Activated T-cell treated with anti-CD3 and anti-CD28 coated beads, Interleukin-2, amount 50 U/mL, for 4 hours (primary cell): ENCODE measurements around the gene IGF2BP1. TPM values are rescaled to one million over a fixed set of nuclear protein-coding genes. Genes with fewer than 3 reads are reported as not detected.

Source experiments
- ATAC-seq, 2 donors: fragments of 200-7000 bp; cut with Tn5 transposase; one replicate each; pipeline ENCODE4 v1.10.0; 2021
- DNase-seq: peaks from one replicate; pipeline ENCODE4 v3.0.0-alpha.2; 2020
- H3K27me3 Mint-ChIP-seq: one replicate; pipeline ENCODE4 v1.8.0; 2021; ENCODE audit warnings: low read depth, mixed read lengths
- H3K36me3 Mint-ChIP-seq: one replicate; pipeline ENCODE4 v1.8.0; 2022; ENCODE audit warnings: mixed read lengths; ENCODE audit not compliant: insufficient read depth
- H3K4me1 Mint-ChIP-seq: one replicate; pipeline ENCODE4 v1.8.0; 2021; ENCODE audit warnings: low read depth, mixed read lengths
- H3K4me3 Mint-ChIP-seq: one replicate; pipeline ENCODE4 v1.8.0; 2021; ENCODE audit warnings: mild to moderate bottlenecking, moderate library complexity, mixed read lengths
- H3K9me3 Mint-ChIP-seq: one replicate; pipeline ENCODE4 v1.8.0; 2021; ENCODE audit warnings: mixed read lengths
- total RNA-seq, 3 donors: library from RNA; stranded (reverse); gene quantifications; one replicate each; pipeline ENCODE4 v1.2.1, GENCODE V29; 2021

Gene IGF2BP1
- total RNA-seq, 3 donors from 2014 or later: 0.32 to 0.76 (median 0.35) TPM

DNA sequence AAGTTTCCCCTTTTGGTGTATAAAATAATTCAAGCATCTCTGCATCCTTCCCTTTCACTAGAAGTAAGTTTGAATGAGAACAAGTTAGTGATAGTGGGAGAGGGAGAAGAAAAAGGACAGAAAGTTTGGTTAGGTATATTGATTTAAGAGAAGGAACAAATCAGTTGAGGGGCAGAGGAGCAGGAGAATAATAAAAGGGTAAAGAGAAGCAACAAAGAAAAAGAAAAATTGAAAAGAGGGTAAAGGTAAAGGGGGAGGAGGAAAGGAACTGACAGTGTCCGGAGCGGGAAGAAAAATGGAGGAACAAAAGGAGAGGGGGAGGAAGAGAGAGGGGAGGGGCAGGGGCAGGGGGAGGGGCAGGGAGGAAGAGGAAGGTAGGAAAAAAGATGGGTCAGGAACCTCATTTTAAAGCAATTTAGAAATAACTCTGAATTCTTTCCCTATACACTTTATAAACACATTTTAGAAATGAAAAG, 6.3 kb upstream of the IGF2BP1 start:
- H3K27me3 Mint-ChIP-seq: peaks cover 52% of the 10 kb centered on the region
- no peaks in the 10 kb centered on the region for H3K9me3 Mint-ChIP-seq
- no peak for DNase-seq
- no peak overlapping the region for H3K4me3 Mint-ChIP-seq
- H3K4me1 Mint-ChIP-seq: peaks cover 7% of the 10 kb centered on the region
- H3K36me3 Mint-ChIP-seq: no peaks in the 10 kb centered on the region
- ATAC-seq: no peak

DNA sequence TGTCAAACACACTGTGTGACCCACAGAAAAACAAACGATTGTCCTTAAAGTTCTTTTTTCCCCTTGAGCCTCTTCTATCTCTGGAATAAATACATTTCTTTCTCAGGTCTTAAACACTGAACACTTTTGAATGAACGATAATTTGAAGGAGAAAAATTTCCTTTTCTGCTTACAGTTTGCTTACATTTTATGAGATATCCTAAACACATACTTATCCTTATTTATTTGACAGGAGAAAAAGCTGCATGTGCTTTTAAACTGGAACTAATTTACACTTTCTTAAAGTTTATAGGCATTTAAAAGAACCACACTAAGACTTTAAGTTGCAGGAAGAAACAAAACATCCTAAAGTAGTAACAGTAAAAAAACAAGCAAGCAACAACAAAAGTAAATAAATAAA, 4.7 kb upstream of the IGF2BP1 start:
- no peak for ATAC-seq
- DNase-seq: no peak
- H3K9me3 Mint-ChIP-seq: no peaks in the 10 kb centered on the region
- H3K4me3 Mint-ChIP-seq: no peak overlapping the region
- H3K27me3 Mint-ChIP-seq: peaks cover 60% of the 10 kb centered on the region
- peaks cover 17% of the 10 kb centered on the region for H3K4me1 Mint-ChIP-seq
- no peaks in the 10 kb centered on the region for H3K36me3 Mint-ChIP-seq

DNA sequence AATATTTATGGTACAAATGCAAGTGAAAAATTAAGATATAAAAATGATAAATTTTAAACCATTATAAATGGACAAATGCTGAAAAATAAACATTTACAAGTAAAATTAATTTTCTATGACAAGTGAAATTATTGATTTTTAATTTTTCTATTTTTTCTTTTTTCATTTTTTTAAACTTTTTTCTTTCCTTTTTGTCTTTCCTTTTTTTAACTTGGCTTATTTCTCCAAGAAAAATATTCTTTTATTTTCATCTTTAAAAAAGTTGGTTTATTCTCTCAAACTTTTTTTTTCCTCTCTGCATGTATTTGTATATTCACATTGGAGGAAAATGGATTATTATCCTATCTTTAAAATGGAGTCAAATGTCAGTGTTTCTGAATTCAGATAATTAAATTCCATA, 3.9 kb upstream of the IGF2BP1 start:
- no peaks in the 10 kb centered on the region for H3K36me3 Mint-ChIP-seq
- H3K9me3 Mint-ChIP-seq: no peaks in the 10 kb centered on the region
- ATAC-seq (no peak), DNase-seq (no peak)
- no peak overlapping the region for H3K4me3 Mint-ChIP-seq
- H3K27me3 Mint-ChIP-seq: peaks cover 65% of the 10 kb centered on the region
- H3K4me1 Mint-ChIP-seq: peaks cover 24% of the 10 kb centered on the region

DNA sequence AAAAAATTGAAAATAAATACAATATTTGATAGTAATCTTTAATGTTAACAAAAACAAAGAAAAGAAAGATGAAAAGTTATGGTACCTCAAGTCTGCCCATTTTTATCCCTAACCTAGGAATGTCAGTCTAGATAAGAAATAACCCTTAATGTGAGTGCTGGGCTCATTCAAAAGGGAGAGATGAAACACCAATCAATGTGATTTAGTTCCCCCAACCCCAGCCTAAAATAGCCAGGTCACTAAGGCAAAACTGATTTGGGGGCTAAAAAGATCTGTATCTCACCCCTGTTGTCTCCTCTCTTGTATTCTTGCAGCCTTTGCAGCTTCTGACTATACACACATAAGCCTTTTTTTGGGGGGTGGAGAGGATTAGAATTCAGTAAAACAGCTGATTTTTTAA, 3.2 kb upstream of the IGF2BP1 start:
- peaks cover 28% of the 10 kb centered on the region for H3K4me1 Mint-ChIP-seq
- DNase-seq (no peak), ATAC-seq (no peak)
- H3K36me3 Mint-ChIP-seq: no peaks in the 10 kb centered on the region
- no peaks in the 10 kb centered on the region for H3K9me3 Mint-ChIP-seq
- peaks cover 68% of the 10 kb centered on the region for H3K27me3 Mint-ChIP-seq
- no peak overlapping the region for H3K4me3 Mint-ChIP-seq

DNA sequence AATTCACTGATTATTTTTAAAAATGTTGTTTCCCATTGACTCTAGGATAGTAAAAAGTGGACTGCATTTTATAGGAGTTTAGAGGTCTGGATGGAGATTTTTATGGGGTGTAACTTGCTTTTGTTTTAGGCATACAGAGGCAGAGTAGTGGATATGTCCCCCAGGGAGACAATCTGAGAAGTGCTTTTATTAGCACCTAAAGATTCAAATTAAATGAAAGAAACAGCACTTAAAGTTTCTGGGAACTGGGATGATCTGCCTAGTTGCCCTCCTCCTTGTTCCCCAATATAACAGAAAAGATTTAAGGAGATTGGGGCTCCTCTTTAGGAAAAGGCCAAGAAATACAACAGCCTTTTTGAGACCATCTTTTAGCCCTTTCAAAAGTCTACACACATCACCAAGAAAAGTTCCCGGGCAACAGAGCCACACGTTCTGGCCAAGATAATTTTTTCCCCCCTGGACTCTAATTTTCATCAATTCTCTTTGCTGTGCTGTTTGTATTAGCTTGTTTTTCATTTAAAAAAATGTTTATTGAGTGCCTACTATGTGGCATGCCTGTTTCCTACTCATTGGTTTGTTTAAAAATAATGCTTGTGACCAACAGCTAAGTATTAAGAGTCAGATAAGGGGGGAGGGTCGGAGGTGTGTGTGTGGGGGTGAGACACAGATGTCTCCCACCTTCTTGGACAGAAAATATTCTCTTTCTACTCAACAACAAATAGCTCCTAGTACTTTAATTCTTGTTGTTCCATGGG, 2.5 kb upstream of the IGF2BP1 start:
- Mint-ChIP-seq H3K36me3 (no peaks in the 10 kb centered on the region), H3K4me3 (no peak overlapping the region), H3K27me3 (peaks cover 73% of the 10 kb centered on the region), H3K9me3 (no peaks in the 10 kb centered on the region), H3K4me1 (peaks cover 28% of the 10 kb centered on the region)
- DNase-seq (no peak), ATAC-seq (no peak)

- peak overlapping the region; percentile 31 for H3K4me3 Mint-ChIP-seq
Observed at GRCh38 chr17:48995304-48995973, 1.7 kb upstream of the IGF2BP1 start.

DNA sequence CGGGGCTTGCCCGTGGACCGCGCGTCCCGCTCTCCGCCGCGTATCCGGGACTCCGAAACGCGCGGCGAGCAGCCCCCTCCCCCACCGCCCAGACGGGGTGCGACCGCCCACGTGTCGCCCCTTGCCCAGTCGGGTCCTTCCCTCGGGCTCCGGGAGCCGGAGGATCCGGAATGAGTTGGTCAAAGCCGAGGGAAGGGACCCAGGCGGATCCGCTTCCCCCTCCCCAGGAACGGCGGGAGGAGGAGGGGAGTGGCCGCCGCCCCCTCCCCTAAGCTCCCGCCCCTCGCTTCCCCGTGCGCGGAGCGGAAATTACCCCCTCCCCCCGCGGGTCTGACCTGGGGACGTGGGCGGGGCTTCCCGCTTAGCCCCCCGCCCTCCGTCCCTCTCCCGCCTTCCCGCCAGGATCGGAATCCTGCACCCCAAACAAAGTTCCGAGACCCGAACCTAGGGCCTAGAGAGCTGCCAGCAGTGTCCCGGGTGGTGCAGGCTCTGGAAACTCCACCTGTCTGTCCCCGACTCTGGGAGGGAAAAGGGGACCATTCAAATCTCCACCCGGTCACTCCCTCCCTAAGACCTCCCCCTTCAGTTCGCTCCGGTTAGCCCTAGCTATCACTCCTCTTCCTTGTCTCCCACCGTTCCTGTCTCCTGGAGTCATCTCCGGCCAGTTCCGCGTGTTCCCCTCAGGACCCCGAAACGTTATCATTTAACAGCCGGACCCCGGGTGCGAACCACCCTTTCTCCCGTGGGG, 1.0 kb upstream of the IGF2BP1 start:
- Mint-ChIP-seq H3K27me3 (peaks cover 75% of the 10 kb centered on the region), H3K4me3 (peak overlapping the region; percentile 25), H3K4me1 (peaks cover 28% of the 10 kb centered on the region), H3K9me3 (peaks cover 3% of the 10 kb centered on the region), H3K36me3 (no peaks in the 10 kb centered on the region)
- ATAC-seq (no peak), DNase-seq (no peak)

More at GRCh38 chr17:48995304-48995973, 1.7 kb upstream of the IGF2BP1 start:
- Mint-ChIP-seq H3K9me3 (peaks cover 3% of the 10 kb centered on the region), H3K4me1 (peaks cover 28% of the 10 kb centered on the region), H3K27me3 (peaks cover 73% of the 10 kb centered on the region), H3K36me3 (no peaks in the 10 kb centered on the region)
- DNase-seq (no peak), ATAC-seq (peak in 1 of 2 donors; percentile 46)

- H3K4me1 Mint-ChIP-seq: peaks cover 28% of the 10 kb centered on the region
- peak overlapping the region; percentile 25 for H3K4me3 Mint-ChIP-seq
- H3K36me3 Mint-ChIP-seq: no peaks in the 10 kb centered on the region
- H3K27me3 Mint-ChIP-seq: peaks cover 79% of the 10 kb centered on the region
- ATAC-seq: no peak
- peaks cover 3% of the 10 kb centered on the region for H3K9me3 Mint-ChIP-seq
- no peak for DNase-seq
Observed at GRCh38 chr17:48996722-48997102, 473 bp upstream of the IGF2BP1 start.

DNA sequence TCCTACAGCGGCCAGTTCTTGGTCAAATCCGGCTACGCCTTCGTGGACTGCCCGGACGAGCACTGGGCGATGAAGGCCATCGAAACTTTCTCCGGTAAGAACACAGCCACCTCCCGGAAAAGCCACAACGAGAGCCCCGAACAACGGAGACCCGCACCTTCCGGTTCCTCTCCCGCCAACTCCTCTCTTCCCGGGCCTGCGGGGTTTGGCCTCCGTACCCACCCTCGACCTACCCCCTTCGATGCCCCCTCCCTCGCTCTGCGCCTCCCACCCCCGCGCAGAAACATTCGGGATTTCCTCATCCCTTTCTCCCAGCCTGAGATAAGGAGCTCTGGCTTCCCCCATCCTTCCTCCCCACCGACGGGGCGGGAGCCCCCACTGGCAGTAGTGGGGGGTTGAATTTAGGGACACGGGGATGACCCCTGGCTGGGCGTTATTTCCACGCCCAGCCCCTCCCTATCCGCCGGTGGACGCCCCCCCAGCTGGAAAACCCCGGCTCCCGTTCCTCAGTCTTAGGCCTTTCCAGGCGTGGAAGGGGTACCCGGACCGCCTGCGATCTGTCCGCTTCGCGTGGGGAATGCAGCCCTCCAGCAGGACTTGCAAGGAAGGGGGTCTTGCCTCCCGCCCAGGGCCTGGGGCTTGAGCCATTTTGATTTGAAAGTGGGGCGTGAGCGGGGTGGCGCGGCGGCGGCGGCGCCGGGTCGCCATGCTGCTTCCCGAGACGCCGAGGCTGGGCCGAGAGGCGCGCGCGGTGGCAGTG, 822 bp downstream of the IGF2BP1 start:
- ATAC-seq (peak; percentile 23 to 36), DNase-seq (no peak)
- Mint-ChIP-seq H3K9me3 (peaks cover 3% of the 10 kb centered on the region), H3K4me1 (peaks cover 28% of the 10 kb centered on the region), H3K36me3 (no peaks in the 10 kb centered on the region), H3K27me3 (peaks cover 81% of the 10 kb centered on the region), H3K4me3 (peak overlapping the region; percentile 58)

DNA sequence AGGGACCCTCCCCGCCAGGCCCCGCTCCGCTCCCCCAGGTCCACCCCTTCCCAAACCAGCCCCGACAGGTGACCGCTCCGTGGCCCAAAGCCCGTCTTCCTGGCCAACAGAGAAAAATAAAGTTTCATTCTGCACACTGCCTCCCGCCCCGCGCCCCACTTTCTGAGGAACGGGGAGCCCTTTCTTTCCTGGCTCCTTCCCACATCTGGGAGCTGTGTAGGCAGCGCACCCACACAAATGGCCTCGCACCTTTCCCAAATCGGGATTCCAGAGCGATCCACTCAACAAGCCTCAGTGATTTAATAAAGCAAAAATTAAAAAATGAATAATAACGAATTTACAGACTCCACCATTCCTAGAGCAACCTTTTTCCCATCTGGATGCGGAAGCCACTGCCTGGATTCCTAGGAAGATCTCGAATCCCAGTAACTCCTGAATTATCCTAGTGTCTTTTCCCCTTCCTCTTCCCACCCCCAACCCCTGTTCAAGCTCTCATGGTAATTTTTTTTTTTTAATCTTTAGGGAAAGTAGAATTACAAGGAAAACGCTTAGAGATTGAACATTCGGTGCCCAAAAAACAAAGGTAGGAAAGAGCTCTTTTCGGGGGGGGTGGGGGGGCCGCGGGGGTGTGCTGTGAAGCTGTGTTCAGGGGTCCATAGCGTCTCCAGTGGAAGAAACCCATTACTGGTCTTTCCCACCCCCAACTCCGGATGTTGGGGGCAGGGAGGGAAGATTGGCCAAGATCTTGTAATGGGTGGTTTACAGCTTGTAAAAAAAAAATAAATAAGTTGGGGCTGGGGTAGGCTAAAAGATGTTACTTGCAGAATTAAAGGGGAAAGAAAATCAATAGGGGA, 1.6 kb downstream of the IGF2BP1 start:
- no peak for DNase-seq
- no peak for ATAC-seq
- H3K4me1 Mint-ChIP-seq: peaks cover 30% of the 10 kb centered on the region

DNA sequence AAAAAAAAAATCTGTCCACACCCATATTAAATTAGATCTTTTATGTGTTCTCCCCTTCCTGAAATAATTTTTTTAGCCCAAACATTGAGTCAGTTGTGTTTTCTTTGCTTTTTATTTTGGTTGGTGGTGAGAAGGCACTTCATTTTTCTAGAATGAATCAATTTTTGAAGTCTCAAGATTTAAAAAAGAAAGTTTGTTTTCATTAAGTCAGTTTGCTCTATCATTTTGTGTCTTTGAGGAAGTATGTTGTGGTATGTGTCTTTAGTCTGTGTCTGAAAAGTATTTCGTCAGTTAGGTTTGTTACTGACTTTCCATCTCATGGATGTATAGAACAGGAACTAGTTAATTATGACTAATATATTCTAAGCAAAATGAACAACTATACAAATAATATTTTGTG, 3.8 kb downstream of the IGF2BP1 start:
- no peaks in the 10 kb centered on the region for H3K36me3 Mint-ChIP-seq

More for the DNA sequence above, 1.6 kb downstream of the IGF2BP1 start:
- peaks cover 84% of the 10 kb centered on the region for H3K27me3 Mint-ChIP-seq
- peaks cover 3% of the 10 kb centered on the region for H3K9me3 Mint-ChIP-seq
- no peak overlapping the region for H3K4me3 Mint-ChIP-seq
- no peaks in the 10 kb centered on the region for H3K36me3 Mint-ChIP-seq

DNA sequence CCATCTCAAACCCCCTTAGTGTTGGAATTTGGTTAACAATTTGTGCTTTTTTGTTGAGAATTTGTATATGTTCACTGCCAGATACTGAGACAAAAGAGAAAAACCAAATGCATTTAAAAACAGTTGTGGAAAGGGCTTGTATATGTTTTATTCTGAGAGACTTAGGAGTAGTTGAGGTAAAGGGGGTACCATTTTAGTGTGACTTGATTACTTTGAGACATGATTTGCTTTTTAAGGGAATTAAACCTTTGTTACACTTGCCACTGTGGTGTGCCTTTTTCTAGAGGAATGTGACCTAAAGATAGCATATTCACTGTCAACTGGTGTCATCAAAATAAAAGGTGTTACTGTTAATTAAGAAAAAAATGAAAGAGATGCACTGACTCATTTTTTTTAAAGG, 4.5 kb downstream of the IGF2BP1 start:
- DNase-seq (no peak), ATAC-seq (no peak)
- peaks cover 20% of the 10 kb centered on the region for H3K4me1 Mint-ChIP-seq
- H3K36me3 Mint-ChIP-seq: no peaks in the 10 kb centered on the region
- H3K27me3 Mint-ChIP-seq: peaks cover 89% of the 10 kb centered on the region
- peaks cover 3% of the 10 kb centered on the region for H3K9me3 Mint-ChIP-seq
- no peak overlapping the region for H3K4me3 Mint-ChIP-seq

More for the DNA sequence above, 3.8 kb downstream of the IGF2BP1 start:
- Mint-ChIP-seq H3K9me3 (peaks cover 3% of the 10 kb centered on the region), H3K4me1 (peaks cover 25% of the 10 kb centered on the region), H3K4me3 (no peak overlapping the region), H3K27me3 (peaks cover 88% of the 10 kb centered on the region)
- ATAC-seq (no peak), DNase-seq (no peak)

DNA sequence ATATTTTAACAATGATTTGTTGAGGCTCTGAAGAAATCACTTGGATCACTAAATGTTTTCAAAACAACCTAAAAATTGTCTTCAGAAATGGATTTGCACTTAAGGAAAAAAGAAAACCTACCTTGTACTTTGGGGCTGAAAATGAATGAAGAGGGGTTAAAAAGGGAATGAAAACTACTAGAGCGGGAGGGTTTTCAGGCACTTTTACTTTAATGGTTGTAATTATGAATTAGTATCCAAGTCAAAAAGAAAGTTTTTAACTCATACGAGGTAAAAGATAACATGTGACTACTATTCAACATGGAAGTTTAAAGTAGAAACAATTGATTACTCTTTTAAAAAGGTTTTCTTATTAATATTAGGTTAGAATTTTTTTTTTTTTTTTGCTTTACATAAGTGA, 5.1 kb downstream of the IGF2BP1 start:
- peaks cover 90% of the 10 kb centered on the region for H3K27me3 Mint-ChIP-seq
- H3K4me1 Mint-ChIP-seq: peaks cover 17% of the 10 kb centered on the region
- ATAC-seq: no peak
- DNase-seq: no peak
- H3K36me3 Mint-ChIP-seq: no peaks in the 10 kb centered on the region
- H3K4me3 Mint-ChIP-seq: no peak overlapping the region
- peaks cover 3% of the 10 kb centered on the region for H3K9me3 Mint-ChIP-seq
